ENCODE measurements around the gene PTGES. TPM values are rescaled to one million over a fixed set of nuclear protein-coding genes. Genes with fewer than 3 reads are reported as not detected.

PTGES gene
- total RNA-seq, 1 experiment from 2014 or later = 0.69 TPM

DNA sequence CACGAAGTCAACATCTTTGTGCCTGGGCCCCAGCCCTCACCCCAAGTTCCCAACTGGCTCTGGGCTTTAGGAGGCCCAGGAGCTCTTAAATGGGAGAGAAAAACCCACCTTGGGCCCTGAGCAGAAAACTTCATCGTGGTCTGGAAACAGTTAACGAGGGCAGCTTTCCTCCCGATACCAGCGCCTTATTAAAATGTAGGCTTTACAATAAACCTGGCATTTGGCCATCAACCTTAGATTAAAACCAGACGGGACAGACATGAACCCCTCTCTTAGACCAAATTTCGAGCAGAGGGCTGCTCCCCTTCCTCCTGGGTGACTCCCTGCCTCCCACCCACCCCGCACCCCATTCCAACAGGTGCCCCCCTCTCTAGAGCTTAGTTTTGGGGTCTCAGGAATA, 48.0 kb downstream of the PTGES start:
- DNase-seq = no peak
- H3K27me3 ChIP-seq (ENCODE audit: control insufficient read depth, insufficient read depth, low read length) = no peaks in the 10 kb centered on the region
- no peak overlapping the region for H3K4me3 ChIP-seq (ENCODE audit: insufficient read depth, low read depth, low read length)
- H3K36me3 ChIP-seq (replicated peaks; ENCODE audit: control insufficient read depth, insufficient read depth, low read length) = no peaks in the 10 kb centered on the region

DNA sequence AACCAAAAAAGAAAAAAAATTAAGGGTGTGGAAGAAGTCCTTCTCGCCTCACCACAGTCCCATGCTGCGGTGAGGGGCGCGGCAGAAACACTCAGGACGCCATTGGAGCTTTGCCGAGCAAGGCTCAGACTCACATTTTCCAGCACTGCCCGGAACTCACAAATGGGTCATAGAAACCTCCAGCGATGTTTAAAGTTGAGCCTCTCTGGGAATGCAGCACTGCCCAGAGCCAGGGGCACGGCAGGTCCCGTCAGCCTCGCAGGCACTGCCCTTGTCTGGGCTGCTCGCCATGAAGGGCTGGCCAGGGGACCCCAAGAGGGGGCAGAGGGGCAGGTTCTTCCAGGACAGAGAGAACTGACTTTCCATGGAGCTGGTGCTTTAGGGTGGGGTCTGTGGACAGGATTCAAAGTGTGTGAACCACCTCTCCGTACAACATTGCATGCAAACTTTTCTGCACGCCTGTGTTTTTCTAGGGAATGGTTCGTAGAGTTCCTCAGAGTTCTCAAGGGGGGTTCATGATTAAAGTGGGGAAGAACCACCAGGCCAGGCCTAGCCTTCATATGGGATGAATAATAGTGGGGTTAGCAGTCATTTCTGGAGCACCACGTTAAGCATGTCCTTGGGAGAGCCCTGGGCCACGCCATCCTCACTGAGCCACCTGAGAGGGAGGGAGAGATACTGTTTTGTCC, 49.0 kb downstream of the PTGES start:
- no peaks in the 10 kb centered on the region for H3K27me3 ChIP-seq (ENCODE audit: control insufficient read depth, insufficient read depth, low read length)
- no peak for DNase-seq
- H3K4me3 ChIP-seq (ENCODE audit: insufficient read depth, low read depth, low read length) = no peak overlapping the region
- H3K36me3 ChIP-seq (replicated peaks; ENCODE audit: control insufficient read depth, insufficient read depth, low read length) = no peaks in the 10 kb centered on the region

DNA sequence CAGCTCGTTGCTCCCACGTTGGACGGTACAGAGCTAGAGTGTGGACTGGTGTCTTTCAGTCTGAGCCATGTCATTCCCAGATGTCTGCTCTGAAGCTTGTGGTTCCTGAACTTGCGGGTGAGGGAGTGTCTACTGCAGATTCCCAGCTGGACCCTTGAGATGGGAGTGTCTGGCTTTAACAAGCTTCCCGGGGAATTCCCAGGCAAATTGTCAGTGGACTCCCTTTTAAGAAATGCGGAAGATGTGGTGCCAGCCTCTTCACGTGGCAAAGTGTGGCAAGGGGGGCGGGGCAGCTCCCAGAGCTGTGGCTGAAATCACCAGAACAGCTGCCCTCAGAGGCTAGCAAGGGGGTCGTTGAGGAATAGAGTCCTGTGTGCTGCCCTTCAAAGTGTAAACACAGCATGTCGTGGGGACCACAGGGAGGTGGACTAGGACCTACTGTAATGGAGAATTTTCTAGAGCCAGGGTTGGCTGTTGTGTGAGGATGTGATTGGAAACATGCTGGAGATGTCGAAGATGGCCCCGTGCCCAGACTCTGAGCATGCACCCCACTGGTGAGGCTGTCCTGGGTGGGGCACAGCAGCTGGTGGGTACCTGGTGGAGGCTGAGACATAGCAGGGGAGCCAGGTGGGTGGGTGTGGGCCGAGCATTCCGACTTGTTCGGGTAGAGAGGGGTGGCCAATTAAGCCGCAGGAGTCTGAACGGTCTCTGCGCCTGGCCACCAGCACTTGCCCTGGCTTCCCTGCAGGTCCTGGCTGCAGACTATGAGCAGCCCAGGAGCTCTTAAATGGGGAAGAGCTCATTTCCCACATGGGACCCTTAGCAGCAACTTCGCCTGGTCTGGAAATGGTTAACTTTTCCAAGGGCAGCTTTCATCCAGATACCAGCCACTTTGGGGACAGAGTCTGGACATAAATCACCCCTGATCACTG, 50.0 kb downstream of the PTGES start:
- H3K27me3 ChIP-seq (ENCODE audit: control insufficient read depth, insufficient read depth, low read length) = peaks cover 2% of the 10 kb centered on the region; the same call in 1 of the 2 replicates
- no peaks in the 10 kb centered on the region for H3K36me3 ChIP-seq (replicated peaks; ENCODE audit: control insufficient read depth, insufficient read depth, low read length)
- H3K4me3 ChIP-seq (ENCODE audit: insufficient read depth, low read depth, low read length) = no peak overlapping the region
- no peak for DNase-seq

DNA sequence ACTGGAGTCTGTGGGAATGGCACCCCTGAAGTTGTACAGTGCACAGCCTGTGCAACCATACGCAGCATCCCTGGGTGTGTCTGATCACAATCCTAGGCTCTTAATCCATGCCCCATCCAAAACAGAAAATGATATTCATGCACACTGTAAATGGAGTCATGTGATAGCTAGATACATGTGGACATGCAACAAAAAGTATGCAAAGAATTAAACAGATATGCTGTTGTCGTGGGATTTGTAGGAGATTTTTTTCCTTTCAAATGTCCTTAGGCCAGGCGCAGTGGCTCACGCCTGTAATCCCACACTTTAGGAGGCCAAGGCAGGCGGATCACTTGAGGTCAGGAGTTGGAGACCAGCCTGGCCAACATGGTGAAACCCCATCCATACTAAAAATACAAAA, 51.3 kb downstream of the PTGES start:
- DNase-seq = no peak
- Histone ChIP-seq H3K27me3 (ENCODE audit: control insufficient read depth, insufficient read depth, low read length) (peaks cover 3% of the 10 kb centered on the region; the same call in 1 of the 2 replicates), H3K4me3 (ENCODE audit: insufficient read depth, low read depth, low read length) (no peak overlapping the region), H3K36me3 (replicated peaks; ENCODE audit: control insufficient read depth, insufficient read depth, low read length) (no peaks in the 10 kb centered on the region)

DNA sequence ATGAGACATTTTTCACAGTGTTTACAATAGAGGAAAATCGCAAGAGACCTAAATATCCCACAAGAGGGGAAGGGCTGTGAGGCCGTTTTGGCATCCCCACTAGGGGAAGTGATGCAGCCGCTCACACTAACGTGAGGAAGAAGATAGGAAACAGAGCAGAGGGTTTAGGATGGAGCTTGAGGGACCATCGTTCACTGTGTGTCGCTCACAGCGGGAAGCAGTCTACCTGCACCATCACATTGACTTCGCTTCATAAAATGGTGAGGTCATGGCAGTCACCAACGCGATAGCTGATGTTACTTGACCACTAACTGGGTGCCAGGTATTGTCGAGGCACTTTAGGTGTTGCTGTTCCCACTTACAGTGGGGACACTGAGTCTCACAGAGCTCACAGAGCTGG, 51.8 kb downstream of the PTGES start:
- Histone ChIP-seq H3K36me3 (replicated peaks; ENCODE audit: control insufficient read depth, insufficient read depth, low read length) (no peaks in the 10 kb centered on the region), H3K27me3 (ENCODE audit: control insufficient read depth, insufficient read depth, low read length) (peaks cover 3% of the 10 kb centered on the region), H3K4me3 (ENCODE audit: insufficient read depth, low read depth, low read length) (no peak overlapping the region)
- DNase-seq = no peak

DNA sequence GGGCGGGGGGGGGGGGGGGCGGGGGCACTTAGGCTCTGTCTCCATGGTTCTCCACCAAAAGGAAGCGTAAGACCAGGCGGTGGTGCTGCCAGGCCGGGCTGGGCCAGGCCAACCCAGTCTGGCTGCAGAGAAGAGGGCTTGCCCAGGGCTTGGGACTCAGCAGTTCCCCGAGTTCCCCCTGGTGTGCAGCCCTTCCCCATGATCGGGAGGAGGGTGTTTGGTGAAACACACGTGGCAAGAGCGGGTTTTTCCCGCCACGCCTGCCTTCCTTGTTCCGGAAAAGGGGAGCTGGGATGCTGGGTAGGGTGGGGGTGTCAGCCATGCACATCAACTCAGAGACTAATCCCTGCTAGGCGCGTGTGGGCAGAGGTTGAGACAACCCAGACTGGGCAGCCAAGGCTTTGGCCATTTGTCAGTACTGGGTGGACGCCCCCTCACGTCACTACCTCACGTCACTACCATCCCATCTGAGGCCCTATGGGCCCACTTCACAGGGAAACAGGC, 54.5 kb downstream of the PTGES start:
- H3K4me3 ChIP-seq (ENCODE audit: insufficient read depth, low read depth, low read length) = no peak overlapping the region
- H3K36me3 ChIP-seq (replicated peaks; ENCODE audit: control insufficient read depth, insufficient read depth, low read length) = no peaks in the 10 kb centered on the region
- DNase-seq = peak; percentile 75
- peaks cover 3% of the 10 kb centered on the region for H3K27me3 ChIP-seq (ENCODE audit: control insufficient read depth, insufficient read depth, low read length)

DNA sequence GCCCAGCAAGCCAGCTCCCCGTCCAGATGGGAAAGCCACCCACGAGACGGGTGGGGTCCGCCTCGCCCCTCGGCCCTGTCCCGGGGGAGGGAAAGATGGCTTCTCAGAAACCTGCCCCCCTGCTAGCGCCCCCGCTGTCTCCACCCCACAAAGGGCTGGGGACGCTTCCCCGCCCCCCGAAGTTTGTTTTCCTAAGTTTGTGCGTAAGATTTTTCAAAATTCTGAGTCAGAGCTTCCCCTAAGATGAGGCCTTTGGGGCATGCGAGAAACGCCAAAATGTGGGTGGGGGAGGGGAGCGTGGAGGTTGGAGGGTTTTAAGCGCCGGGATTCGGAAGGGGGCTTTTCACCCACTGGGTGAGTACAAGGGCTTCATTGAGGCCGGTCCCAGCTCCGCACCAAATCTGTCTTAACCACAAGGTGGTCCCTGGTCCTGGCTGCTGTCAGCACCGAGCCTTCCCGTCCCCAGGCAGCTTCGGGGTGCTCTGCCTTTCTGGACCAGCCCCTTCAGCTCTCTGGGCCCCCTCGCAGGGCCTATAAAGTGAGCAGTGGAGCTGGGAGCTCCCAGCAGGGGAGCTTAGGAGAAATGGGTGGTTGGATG, 55.1 kb downstream of the PTGES start:
- peak overlapping the region; percentile 53 for H3K4me3 ChIP-seq (ENCODE audit: insufficient read depth, low read depth, low read length)
- peak; percentile 79 for DNase-seq
- H3K36me3 ChIP-seq (replicated peaks; ENCODE audit: control insufficient read depth, insufficient read depth, low read length) = no peaks in the 10 kb centered on the region
- peaks cover 3% of the 10 kb centered on the region for H3K27me3 ChIP-seq (ENCODE audit: control insufficient read depth, insufficient read depth, low read length)

DNA sequence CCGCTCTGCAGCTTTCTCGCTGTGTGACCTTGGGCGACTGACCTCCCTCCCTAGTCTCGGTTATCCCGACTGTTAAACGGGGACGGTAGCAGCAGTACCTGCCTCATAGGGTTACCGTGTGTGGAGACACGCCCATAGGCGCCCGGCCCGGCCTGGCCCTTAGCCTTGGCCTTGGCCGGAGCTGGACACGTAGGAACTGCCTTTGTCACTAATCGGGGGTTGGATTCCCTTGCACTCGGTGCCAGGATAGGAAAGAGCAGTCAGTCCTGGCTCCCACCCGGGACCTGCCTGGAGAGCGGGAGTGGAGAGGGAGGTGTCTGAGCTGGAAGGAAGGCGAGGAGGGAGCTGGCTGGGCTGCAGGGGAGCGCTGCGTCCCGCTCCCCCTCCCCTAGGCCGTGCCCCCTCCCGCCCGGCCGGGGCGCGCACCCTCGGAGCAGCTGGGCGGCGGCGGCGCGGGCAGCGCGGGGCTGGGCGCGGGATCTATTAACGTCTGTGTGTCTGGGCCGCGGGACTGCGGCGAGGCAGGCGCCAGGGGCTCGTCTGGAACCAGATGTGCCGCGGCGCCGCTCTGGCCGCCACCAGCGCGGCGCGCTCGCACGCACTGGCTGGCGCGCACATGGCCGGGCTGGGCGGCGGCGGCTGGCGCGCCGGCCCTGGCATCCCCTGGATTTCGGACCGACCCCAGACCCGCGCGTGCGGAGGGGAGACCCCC, 55.7 kb downstream of the PTGES start:
- H3K27me3 ChIP-seq (ENCODE audit: control insufficient read depth, insufficient read depth, low read length) = peaks cover 3% of the 10 kb centered on the region
- H3K36me3 ChIP-seq (replicated peaks; ENCODE audit: control insufficient read depth, insufficient read depth, low read length) = no peaks in the 10 kb centered on the region
- H3K4me3 ChIP-seq (ENCODE audit: insufficient read depth, low read depth, low read length) = peak overlapping the region; percentile 53
- peak; percentile 94 for DNase-seq

DNA sequence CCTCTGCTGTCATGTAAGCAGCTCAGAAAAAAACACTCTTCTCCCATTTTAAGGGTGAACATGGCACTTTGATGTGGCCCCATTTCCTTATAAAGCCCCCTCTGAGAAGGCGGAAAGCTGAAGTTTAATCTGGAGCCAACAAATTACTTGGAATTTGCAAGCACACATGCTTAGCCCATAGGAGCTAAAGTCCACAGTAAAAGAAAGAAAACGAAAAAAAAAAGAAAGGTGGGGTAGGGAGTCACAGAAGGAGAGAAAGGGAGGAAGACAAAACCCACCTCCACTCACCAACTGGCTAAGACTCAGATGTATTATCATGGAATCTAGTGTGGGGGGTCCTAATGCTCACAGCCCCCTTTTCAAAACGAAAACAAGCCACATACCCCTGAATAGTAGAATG, 57.0 kb downstream of the PTGES start:
- DNase-seq = no peak
- Histone ChIP-seq H3K4me3 (ENCODE audit: insufficient read depth, low read depth, low read length) (no peak overlapping the region), H3K36me3 (replicated peaks; ENCODE audit: control insufficient read depth, insufficient read depth, low read length) (no peaks in the 10 kb centered on the region), H3K27me3 (ENCODE audit: control insufficient read depth, insufficient read depth, low read length) (peaks cover 3% of the 10 kb centered on the region)

DNA sequence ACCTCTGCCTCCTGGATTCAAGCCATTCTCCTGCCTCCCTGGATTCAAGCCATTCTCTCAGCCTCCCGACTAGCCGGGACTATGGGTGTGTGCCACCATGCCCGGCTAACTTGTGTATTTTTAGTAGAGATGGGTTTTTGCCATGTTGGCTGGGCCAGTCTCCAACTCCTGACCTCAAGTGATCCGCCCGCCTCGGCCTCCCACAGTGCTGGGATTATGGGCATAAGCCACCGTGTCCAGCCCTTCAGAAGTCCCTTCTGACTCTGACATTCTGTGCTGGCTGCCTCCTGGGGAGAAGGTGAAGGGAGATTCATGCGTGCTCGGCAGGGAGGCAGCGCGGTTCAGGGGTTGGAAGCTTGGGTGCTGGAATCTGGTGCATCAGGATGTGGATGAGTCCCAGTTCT, 58.6 kb downstream of the PTGES start:
- H3K36me3 ChIP-seq (replicated peaks; ENCODE audit: control insufficient read depth, insufficient read depth, low read length) = no peaks in the 10 kb centered on the region
- H3K27me3 ChIP-seq (ENCODE audit: control insufficient read depth, insufficient read depth, low read length) = peaks cover 3% of the 10 kb centered on the region
- no peak overlapping the region for H3K4me3 ChIP-seq (ENCODE audit: insufficient read depth, low read depth, low read length)
- DNase-seq = no peak

DNA sequence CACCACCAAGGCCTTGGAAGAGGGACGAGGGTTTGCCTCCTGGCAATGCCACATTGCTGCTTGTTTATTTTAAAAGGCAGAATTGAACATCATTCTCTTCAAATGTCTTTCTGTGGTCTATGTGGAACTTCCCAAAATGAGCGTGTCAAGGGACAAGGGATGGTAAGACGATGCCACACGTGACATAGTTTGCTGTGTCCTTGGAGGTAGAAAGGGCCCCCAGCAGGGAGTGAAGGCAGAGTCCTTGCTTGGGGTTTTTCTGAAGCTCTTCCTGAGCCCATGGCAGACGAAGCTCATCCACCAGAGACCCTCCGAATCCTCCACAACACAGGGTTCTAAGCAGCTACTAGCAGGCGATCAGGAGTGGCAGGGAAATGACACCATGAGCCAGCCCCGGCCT, 59.1 kb downstream of the PTGES start:
- no peak for DNase-seq
- H3K36me3 ChIP-seq (replicated peaks; ENCODE audit: control insufficient read depth, insufficient read depth, low read length) = no peaks in the 10 kb centered on the region

DNA sequence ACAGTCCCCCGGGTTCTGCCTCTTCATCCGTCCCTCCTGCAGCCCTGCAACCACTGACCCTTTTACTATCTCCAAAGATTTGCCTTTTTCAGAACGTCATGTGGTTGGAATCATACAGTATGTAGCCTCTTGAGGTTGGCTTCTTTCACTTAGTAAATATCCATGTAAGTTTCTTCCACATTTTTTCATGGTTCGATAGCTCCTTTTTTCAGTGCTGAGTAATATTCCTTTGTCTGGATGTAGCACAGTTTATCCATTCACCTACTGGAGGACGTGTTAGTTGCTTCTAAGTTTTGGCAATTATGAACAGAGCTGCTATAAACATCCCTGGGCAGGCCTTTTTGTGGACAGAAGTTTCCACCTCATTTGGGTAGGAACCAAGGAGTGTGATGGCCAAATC, 60.3 kb downstream of the PTGES start:
- no peak for DNase-seq
- Histone ChIP-seq H3K4me3 (ENCODE audit: insufficient read depth, low read depth, low read length) (no peak overlapping the region), H3K36me3 (replicated peaks; ENCODE audit: control insufficient read depth, insufficient read depth, low read length) (no peaks in the 10 kb centered on the region), H3K27me3 (ENCODE audit: control insufficient read depth, insufficient read depth, low read length) (peaks cover 2% of the 10 kb centered on the region)

More for the DNA sequence above, 59.1 kb downstream of the PTGES start:
- peaks cover 3% of the 10 kb centered on the region for H3K27me3 ChIP-seq (ENCODE audit: control insufficient read depth, insufficient read depth, low read length)
- no peak overlapping the region for H3K4me3 ChIP-seq (ENCODE audit: insufficient read depth, low read depth, low read length)
